ENCODE data around the gene CCDC175.

CCDC175 gene

DNA sequence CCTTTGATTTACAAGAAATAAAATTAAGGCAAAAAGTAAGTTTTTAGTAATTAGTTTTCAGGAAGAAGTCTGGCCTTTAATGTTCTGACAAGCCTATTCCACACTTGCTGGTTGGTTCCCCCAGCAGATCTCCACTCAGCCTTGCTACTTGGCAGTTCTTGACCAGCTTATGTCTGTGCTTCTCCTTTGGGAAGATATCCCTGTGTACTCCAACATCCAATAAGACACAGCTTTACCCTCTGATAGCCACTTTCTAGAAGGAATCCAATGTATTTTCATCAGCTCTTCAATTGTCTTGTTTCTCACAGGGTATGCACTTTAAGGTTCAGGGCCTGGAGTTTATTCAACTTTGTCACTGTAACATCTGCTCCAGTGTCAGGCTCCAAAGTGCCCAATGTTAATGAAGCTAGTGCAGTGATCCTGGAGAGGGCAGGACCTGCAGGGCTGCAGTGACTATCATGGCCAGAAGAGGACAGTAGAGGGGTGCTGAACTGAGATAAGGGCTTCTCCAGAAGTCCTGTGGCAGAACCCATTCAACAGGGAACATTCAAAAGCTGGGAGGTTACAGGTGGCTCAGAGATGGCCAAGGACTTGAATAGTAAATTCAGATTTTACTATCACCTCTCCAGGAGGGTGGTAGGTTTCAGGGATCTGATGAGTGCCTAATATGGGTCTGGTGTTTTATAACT lies 69.4 kb downstream of the CCDC175 start:
- Histone ChIP-seq H3K4me1 (ENCODE audit: insufficient read depth, low read length) (no peaks in the 10 kb centered on the region; the same call in 1 of the 2 replicates), H3K4me3 (ENCODE audit: low read length) (no peak overlapping the region), H3K27ac (ENCODE audit: low read length) (no peak overlapping the region), H3K9me3 (ENCODE audit: insufficient read depth, low read depth, low read length) (no peaks in the 10 kb centered on the region), H3K9ac (ENCODE audit: low read depth, low read length) (no peak overlapping the region), H3K36me3 (ENCODE audit: insufficient read depth, low read depth, low read length) (peaks cover 29% of the 10 kb centered on the region), H3K27me3 (ENCODE audit: insufficient read depth, low read length) (no peaks in the 10 kb centered on the region)

DNA sequence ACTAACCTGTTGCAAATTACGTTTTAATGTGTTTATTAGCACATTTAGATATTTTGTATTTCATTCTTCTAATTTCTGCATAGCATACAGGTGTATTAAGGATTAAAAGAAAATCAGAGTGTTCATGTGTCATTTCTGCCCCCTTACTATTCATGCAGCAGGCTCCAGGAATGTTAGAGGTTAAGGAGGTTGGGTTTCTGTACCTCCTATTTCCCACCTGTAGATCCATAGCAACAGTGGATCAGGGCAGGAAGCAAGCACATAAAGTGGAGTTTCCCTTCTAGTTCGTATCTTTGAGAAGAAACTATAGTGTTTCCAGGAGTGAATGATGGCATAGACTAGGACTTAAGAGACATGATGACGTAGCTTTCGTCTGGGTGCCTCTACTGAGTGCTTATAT lies 73.4 kb downstream of the CCDC175 start:
- Histone ChIP-seq H3K36me3 (ENCODE audit: insufficient read depth, low read depth, low read length) (peaks cover 59% of the 10 kb centered on the region), H3K27me3 (ENCODE audit: insufficient read depth, low read length) (no peaks in the 10 kb centered on the region), H3K9ac (ENCODE audit: low read depth, low read length) (no peak overlapping the region), H3K4me3 (ENCODE audit: low read length) (no peak overlapping the region), H3K9me3 (ENCODE audit: insufficient read depth, low read depth, low read length) (no peaks in the 10 kb centered on the region), H3K4me1 (ENCODE audit: insufficient read depth, low read length) (no peaks in the 10 kb centered on the region; the same call in 1 of the 2 replicates), H3K27ac (ENCODE audit: low read length) (no peak overlapping the region)

DNA sequence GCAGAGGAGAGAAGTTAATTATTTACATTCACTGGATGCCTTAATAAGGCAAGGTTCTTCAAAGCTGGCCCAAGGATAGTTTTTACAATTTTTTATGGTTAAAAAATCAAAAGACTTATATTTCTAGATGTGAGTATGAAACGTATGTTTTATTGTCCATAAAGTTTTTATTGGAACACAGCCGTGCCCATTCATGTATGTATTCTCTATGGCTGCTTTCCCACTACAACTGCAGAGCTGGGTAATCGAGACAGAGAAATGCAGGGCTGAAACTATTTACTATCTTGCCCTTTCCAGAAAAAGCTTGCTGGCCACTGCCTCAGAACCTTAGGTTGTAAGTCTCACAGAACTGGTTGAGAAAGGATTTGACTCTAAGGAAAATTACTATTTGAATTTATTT lies 75.9 kb downstream of the CCDC175 start:
- Histone ChIP-seq H3K4me3 (ENCODE audit: low read length) (no peak overlapping the region), H3K9ac (ENCODE audit: low read depth, low read length) (no peak overlapping the region), H3K27ac (ENCODE audit: low read length) (no peak overlapping the region), H3K36me3 (ENCODE audit: insufficient read depth, low read depth, low read length) (peaks cover 79% of the 10 kb centered on the region), H3K4me1 (ENCODE audit: insufficient read depth, low read length) (no peaks in the 10 kb centered on the region), H3K27me3 (ENCODE audit: insufficient read depth, low read length) (no peaks in the 10 kb centered on the region), H3K9me3 (ENCODE audit: insufficient read depth, low read depth, low read length) (no peaks in the 10 kb centered on the region)

DNA sequence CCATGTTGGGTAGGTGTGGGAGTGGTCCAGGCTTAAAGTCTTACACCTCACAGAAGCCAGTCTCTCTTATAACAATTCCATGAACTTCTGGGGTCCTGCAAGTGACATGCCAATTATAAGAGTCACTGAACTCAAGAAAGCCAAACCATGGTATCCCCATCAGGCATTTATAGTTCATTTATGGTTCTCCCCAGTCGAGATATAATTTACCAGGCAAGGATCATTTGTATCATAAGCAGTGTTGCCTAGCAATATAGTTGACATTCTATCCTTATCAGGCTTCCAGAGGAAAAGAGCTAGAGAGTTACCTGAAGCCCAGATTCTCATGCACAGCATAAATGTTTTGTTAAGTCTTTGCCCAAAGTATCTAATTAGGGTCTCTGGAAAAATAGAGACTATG lies 84.2 kb downstream of the CCDC175 start:
- H3K4me3 ChIP-seq (ENCODE audit: low read length), result no peak overlapping the region
- peaks cover 92% of the 10 kb centered on the region for H3K36me3 ChIP-seq (ENCODE audit: insufficient read depth, low read depth, low read length)
- no peak overlapping the region for H3K27ac ChIP-seq (ENCODE audit: low read length)
- no peaks in the 10 kb centered on the region for H3K27me3 ChIP-seq (ENCODE audit: insufficient read depth, low read length)
- no peaks in the 10 kb centered on the region for H3K9me3 ChIP-seq (ENCODE audit: insufficient read depth, low read depth, low read length)
- no peak overlapping the region for H3K9ac ChIP-seq (ENCODE audit: low read depth, low read length)
- no peaks in the 10 kb centered on the region for H3K4me1 ChIP-seq (ENCODE audit: insufficient read depth, low read length)

DNA sequence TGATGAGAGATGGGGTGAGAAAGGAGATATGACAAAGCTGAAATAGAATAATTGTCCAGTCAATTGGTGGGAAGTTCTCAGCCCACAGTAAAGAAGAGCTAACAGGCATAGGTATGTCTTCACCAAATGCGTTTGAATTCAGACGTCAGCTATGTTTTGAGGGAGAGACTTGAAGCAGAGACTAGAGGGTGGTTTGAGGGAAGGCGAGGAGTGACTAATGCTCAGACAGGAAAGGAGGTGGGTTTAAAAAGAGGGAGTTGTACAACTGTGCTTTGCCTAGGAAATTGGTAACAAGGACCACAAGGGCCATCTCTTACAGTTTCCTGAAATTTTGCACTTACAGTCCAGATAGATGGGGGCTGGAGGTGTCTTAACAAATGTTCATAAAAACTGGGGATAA lies 85.9 kb downstream of the CCDC175 start:
- H3K36me3 ChIP-seq (ENCODE audit: insufficient read depth, low read depth, low read length), result peaks cover 82% of the 10 kb centered on the region
- H3K4me1 ChIP-seq (ENCODE audit: insufficient read depth, low read length), result no peaks in the 10 kb centered on the region
- H3K27ac ChIP-seq (ENCODE audit: low read length), result no peak overlapping the region
- H3K9me3 ChIP-seq (ENCODE audit: insufficient read depth, low read depth, low read length), result no peaks in the 10 kb centered on the region
- no peak overlapping the region for H3K4me3 ChIP-seq (ENCODE audit: low read length)
- no peak overlapping the region for H3K9ac ChIP-seq (ENCODE audit: low read depth, low read length)
- H3K27me3 ChIP-seq (ENCODE audit: insufficient read depth, low read length), result no peaks in the 10 kb centered on the region

DNA sequence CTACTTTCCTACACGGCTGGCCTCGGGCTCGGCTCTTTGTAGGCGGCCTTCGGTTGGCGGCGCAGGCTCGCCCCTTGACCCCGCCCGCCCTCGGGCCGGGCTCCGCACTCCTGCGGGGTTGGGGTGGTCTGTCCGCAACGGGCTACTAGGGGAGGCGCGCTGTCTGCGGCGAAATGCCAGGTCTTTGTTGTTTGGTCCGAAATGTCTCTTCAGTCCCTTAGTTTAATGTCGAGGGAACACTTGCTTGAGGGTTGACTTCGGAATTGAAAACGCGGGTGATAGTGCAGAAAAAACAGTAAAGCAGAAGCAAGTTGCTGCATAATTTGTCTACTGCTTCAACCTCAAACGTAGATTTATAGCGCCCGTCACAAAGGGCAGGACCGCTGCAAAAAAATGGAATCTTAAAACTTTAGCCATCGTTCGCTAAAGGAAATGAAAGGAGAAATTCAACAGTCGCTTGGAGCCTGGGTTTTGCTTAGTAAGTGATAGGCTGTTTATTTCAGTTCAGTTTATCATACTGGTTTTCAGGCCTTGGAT lies 91.9 kb downstream of the CCDC175 start:
- H3K9me3 ChIP-seq (ENCODE audit: insufficient read depth, low read depth, low read length), result no peaks in the 10 kb centered on the region
- peaks cover 8% of the 10 kb centered on the region for H3K4me1 ChIP-seq (ENCODE audit: insufficient read depth, low read length)
- peak overlapping the region; percentile 96 for H3K4me3 ChIP-seq (ENCODE audit: low read length)

DNA sequence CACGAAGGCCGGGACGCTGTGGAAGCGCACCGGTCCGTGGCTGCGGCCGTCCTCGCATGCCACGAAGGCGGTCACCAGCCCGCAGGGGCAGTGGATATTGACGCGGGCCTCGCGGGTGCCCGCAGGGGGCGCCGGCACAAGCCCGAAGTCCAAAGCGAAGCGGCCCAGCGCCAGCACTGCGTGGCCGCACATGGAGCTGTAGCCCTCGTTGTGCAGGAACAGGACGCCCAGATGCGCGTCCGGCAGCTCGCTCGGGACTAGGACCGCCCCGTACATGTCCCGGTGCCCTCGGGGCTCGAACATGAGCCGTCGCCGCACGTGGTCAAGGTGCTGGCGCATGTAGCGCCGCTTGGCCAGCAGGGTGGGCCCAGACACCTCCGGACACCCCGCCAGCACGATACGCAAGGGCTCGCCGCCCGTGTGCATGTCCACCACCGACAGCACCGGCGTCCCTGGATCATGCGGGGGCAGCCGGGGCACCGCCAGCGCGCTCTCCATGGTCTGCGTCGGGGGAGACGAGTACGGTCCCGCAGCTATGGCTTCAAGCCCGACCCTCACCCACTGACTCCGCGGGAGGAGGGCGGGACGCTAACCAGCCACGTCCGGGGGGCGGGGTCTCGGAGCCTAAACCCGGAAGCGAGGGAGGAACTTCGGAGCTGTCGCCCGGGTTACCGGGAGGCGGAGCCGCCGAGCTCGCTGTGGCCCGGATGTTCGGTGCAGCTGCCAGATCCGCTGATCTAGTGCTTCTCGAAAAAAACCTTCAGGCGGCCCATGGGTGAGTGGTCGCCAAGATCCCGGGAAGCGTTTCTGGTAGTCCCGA lies 92.6 kb downstream of the CCDC175 start, which contains the start of the genes JKAMP and L3HYPDH:
Gene JKAMP, plus strand, starts transcription at position 699 of the 820 bp plus-strand sequence. Its CDS starts 73 bp downstream, at position 772.
Gene L3HYPDH, minus strand, starts transcription at position 590 of the 820 bp plus-strand sequence. Its CDS starts 92 bp downstream, at position 498.
- Histone ChIP-seq H3K9ac (ENCODE audit: low read depth, low read length) (peak within 1 kb of the TSS; percentile 96), H3K9me3 (ENCODE audit: insufficient read depth, low read depth, low read length) (no peaks in the 10 kb centered on the region), H3K36me3 (ENCODE audit: insufficient read depth, low read depth, low read length) (peaks cover 18% of the 10 kb centered on the region), H3K4me3 (ENCODE audit: low read length) (peak within 1 kb of the TSS; percentile 96), H3K27me3 (ENCODE audit: insufficient read depth, low read length) (no peaks in the 10 kb centered on the region), H3K4me1 (ENCODE audit: insufficient read depth, low read length) (peaks cover 8% of the 10 kb centered on the region), H3K27ac (ENCODE audit: low read length) (peak within 1 kb of the TSS; percentile 64)

More for the DNA sequence above, 91.9 kb downstream of the CCDC175 start:
- Histone ChIP-seq H3K27me3 (ENCODE audit: insufficient read depth, low read length) (no peaks in the 10 kb centered on the region), H3K36me3 (ENCODE audit: insufficient read depth, low read depth, low read length) (peaks cover 25% of the 10 kb centered on the region), H3K27ac (ENCODE audit: low read length) (peak overlapping the region; percentile 64), H3K9ac (ENCODE audit: low read depth, low read length) (peak overlapping the region; percentile 96)

DNA sequence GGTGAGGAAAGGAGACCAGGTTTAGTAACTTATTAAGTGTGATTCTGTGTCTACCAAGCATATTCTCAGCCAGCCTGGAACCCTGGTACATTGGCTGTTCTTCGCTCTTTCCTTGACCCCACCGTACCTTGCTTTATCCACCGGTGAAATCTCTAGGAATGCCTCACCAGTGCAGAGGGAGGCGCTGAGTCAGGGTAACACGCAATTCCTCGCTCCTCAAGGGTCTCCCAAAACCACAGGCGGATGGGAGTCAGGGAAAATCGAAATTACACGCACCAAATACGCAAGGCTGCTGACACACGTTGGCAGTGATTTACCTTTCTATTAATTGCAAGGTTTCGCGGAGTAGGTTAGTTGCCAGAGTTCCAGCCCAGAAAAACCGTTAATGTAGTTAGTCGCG lies 93.2 kb downstream of the CCDC175 start:
- H3K27ac ChIP-seq (ENCODE audit: low read length), result no peak overlapping the region
- peaks cover 8% of the 10 kb centered on the region for H3K4me1 ChIP-seq (ENCODE audit: insufficient read depth, low read length)
- peaks cover 16% of the 10 kb centered on the region for H3K36me3 ChIP-seq (ENCODE audit: insufficient read depth, low read depth, low read length)
- no peaks in the 10 kb centered on the region for H3K9me3 ChIP-seq (ENCODE audit: insufficient read depth, low read depth, low read length)
- no peaks in the 10 kb centered on the region for H3K27me3 ChIP-seq (ENCODE audit: insufficient read depth, low read length)
- peak overlapping the region; percentile 96 for H3K4me3 ChIP-seq (ENCODE audit: low read length)
- peak overlapping the region; percentile 96 for H3K9ac ChIP-seq (ENCODE audit: low read depth, low read length)

DNA sequence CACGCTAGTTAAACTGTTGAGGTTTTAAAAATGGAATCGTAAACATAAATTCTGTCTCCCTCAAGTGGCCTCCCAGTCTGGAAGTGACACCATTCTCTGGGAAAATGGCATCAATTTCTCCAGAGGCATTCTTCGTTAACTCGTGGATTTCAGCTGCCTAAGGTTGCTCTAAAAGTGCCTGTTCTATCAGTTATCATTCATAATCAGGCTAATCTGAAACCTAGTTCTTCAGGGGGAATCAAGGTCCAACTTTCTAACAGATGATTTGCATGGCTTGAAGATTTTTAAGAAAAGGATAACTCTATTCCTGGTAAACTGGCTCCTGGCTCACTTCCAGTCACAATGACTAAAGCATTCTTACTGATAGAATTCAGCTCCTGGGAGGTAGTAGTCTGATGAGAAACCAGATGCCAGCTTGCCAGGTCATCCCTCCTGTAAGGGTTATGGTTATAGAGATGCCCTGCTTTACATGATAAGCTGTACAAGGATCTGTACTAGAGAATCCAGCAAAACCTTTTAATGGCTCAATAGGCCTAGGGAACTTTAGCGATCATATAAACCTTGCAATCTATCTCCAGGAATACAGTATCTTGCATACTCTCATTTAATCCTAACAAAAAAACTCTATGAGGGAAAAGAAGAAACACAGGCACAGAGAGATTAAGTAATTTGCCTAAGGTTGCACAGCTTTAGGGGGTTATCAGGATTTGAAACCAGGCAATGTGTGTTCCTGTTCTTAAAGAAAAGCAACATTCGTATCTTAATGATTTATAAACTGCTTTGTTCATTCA lies 93.9 kb downstream of the CCDC175 start:
- Histone ChIP-seq H3K27me3 (ENCODE audit: insufficient read depth, low read length) (no peaks in the 10 kb centered on the region), H3K4me1 (ENCODE audit: insufficient read depth, low read length) (peaks cover 8% of the 10 kb centered on the region), H3K27ac (ENCODE audit: low read length) (no peak overlapping the region)

DNA sequence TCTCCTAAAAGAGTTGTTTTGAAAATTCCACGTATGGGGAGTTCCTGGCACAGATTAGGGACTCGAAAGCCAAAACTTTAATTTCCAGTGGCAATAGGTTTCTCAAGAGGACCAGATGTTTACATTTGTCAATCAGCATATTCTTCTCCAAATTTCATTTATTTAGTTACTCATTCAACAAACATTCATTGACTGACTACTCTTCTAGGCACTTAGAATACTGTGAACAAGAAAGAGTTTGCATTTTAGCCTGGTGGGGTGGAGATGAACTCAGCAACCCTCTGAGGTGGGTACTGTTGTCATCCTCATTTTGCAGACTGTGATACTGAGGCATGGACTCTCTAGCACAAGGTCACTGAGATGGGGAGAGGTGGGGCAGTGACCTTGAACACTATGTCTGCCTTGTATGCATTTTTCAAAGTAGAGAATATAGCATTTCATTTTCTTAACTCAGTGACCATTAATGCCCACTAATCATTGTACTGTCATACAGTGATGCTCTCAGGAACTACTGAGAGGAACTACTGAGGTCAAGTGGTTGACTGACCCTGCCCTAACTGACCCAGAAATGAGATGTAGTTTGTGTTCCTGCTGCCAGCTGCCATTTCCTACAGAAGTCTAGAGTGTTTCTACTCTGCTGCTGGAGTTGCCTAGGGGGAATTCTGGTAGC lies 94.6 kb downstream of the CCDC175 start:
- no peak overlapping the region for H3K27ac ChIP-seq (ENCODE audit: low read length)
- peaks cover 8% of the 10 kb centered on the region for H3K4me1 ChIP-seq (ENCODE audit: insufficient read depth, low read length)
- peak overlapping the region; percentile 96; the same call in 1 of the 2 replicates for H3K4me3 ChIP-seq (ENCODE audit: low read length)
- H3K9me3 ChIP-seq (ENCODE audit: insufficient read depth, low read depth, low read length), result no peaks in the 10 kb centered on the region
- no peak overlapping the region for H3K9ac ChIP-seq (ENCODE audit: low read depth, low read length)
- H3K27me3 ChIP-seq (ENCODE audit: insufficient read depth, low read length), result no peaks in the 10 kb centered on the region
- H3K36me3 ChIP-seq (ENCODE audit: insufficient read depth, low read depth, low read length), result peaks cover 7% of the 10 kb centered on the region; the same call in 1 of the 2 replicates

More for the DNA sequence above, 93.9 kb downstream of the CCDC175 start:
- H3K9ac ChIP-seq (ENCODE audit: low read depth, low read length), result peak overlapping the region; percentile 96; the same call in 1 of the 2 replicates
- H3K36me3 ChIP-seq (ENCODE audit: insufficient read depth, low read depth, low read length), result peaks cover 12% of the 10 kb centered on the region
- peak overlapping the region; percentile 96 for H3K4me3 ChIP-seq (ENCODE audit: low read length)
- no peaks in the 10 kb centered on the region for H3K9me3 ChIP-seq (ENCODE audit: insufficient read depth, low read depth, low read length)

Measured in iPS-20b (cell line).